Measurements from ENCODE around the gene CFAP251.
"Not testable (repeated sequence)": the region's sequence is repeated elsewhere in the genome, so short reads cannot be mapped to it uniquely, and the experiment has no call there.

CFAP251 gene, protein sequence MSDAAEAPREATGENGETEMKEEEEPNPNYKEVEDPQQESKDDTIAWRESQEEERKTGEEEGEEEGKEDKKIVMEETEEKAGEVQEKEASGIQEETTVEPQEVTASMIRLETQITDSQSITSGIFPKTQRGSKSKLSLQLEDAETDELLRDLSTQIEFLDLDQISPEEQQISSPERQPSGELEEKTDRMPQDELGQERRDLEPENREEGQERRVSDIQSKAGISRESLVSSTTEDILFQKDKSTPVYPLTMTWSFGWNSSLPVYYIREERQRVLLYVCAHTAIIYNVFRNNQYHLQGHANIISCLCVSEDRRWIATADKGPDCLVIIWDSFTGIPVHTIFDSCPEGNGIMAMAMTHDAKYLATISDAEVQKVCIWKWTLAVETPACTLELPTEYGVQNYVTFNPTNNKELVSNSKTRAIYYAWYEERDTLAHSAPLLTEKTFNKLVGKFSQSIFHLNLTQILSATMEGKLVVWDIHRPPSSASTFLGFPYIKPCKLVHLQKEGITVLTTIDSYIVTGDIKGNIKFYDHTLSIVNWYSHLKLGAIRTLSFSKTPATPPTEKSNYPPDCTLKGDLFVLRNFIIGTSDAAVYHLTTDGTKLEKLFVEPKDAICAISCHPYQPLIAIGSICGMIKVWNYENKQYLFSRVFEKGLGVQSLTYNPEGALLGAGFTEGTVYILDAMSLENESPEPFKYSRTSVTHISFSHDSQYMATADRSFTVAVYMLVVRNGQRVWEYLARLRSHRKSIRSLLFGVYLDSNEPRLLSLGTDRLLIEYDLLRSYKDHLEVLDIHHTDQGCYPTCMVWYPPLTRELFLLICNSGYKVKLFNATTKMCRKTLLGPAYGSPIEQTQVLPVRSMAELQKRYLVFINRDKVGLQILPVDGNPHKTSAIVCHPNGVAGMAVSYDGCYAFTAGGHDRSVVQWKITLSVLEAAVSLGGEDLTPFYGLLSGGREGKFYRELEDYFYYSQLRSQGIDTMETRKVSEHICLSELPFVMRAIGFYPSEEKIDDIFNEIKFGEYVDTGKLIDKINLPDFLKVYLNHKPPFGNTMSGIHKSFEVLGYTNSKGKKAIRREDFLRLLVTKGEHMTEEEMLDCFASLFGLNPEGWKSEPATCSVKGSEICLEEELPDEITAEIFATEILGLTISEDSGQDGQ

DNA sequence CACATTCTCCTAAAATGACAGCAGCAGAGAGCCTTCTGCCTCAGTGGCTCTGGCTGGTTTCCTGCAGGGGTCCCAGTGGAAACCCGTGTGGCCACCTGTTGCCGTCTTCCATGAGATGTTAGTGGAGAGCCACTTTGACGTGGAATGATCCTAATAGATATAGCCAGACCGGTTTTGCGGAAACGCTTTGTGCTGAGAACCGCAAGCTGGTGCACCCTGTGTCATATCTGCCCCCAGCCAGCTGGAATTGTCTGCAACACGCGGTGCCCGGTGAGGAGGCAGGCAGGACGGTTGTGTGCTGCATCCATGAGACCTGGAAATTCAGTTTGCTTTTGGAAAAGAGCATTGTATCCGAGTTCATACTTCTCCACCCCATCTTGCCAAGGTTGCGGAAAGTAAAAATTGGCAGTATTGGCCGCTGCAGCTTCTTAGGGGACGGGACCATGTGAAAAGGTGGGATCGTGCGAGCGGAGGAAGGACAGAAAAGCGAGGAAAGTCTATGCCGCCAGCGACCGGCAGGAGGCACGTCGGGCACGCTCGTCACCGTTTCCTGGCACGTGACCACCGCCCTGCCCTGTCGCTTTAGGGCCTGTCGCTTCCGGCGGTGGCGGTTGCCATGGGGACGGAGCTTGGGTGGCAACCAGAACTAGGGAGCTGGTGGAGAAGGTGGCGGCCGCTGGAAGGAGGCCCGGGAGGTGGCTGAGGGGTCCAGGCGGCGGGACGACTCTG is at the start of gene CFAP251:
Gene CFAP251 (plus strand): TSS at position 643 of the 729 bp plus-strand sequence. CDS start 2,714 bp downstream, outside the sequence.
- peak; percentile 98 for DNase-seq

DNA sequence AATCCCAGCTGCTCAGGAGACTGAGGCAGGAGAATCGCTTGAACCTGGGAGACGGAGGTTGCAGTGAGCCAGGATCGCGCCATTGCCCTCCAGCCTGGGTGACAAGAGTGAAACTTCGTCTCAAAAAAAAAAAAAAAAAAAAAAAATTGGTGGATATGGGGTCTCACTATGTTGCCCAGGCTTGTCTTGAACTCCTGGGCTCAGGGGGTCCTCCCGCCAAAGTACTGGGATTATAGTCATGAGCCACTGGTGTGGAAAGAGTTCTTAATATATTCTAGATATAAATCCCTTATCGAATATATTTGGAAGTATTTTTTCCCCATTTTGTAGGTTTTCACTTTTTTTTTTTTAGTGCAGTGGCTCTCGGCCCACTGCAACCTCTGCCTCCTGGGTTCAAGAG is 49.2 kb upstream of the CFAP251 start:
- DNase-seq: not testable (repeated sequence)

DNA sequence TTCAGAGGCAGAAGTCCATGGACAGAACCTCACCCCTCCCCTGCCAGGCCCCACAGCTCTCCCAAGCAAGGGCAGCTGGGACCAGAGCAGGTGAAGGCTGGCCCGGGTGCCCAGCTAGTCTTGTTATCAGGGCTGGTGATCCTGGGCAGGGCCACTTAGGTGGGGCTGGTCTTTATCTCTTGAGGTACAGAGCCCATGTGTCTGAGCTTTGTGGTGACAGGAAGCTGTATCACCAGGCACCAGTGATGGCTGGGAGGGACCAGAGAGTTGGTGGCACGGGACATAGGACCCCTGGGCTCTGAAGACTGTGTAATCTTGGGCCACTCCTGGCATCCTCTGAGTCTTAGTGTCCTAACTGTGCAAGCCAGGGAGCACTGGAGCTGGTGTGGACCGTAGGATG is 46.9 kb upstream of the CFAP251 start:
- no peak for DNase-seq

DNA sequence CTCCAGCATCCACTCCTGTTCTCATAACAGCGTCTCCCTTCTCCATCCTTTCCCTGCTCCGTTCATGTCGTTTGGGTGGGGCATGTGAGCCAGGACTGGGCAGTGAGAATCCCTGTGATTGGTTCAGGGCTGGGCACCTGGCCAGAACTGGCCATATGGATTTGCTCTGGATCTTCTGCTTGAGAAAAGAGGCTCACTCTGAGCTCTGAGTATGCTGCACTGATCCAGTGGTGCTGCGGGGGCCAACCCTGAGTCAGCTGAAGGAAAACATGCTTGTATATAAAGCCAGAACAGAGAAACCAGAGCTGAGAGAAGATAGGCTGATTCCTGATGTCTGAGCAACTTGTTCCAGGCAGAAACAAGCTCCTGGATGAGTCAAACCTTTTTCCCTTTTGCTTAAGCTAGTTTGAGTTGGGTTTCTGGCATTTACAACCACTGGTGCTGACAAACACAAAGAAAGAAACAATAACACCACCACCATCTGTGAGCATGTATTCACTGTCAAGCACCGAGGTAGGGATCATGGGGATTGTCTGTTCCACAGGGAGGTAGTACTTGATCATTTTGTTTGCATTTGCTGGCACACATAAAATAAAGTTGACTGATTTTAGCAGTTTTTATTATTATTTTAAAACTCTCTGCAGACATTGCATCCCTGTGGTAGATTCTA is 45.7 kb upstream of the CFAP251 start:
- peak; percentile 92 for DNase-seq

DNA sequence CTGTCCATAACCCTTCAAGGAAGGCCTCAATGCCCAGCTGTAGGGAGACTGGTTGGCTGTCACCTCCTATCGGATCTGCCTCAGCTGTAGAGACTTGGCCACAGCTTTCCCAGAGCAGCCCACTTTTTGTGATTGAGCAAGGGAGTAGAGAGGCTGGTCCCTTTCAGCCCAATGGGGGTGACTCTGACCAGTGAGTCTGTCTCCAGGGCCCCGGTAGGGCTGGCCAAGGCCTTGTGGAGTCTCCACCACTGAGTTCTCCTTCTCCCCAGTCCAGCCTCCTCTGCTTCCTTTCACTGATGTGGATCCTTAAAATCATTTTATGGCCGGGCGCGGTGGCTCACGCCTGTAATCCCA is 45.2 kb upstream of the CFAP251 start:
- DNase-seq: no peak

DNA sequence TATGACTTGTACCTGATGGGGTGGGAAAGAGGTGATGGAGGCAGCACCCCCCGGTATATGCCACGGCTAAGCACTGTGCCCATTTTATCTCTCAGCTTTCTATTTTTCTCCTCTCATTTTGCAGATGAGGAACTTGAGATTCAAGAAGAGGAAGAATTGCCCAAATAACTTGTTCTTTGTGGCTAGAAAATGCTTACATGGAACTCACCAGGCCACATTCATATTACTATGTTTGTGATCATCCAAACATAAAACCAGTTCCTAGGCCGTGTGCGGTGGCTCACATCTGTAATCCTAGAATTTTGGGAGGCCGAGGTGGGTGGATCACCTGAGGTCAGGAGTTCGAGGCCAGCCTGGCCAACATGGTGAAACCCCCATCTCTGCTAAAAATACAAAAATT is 44.3 kb upstream of the CFAP251 start:
- DNase-seq: no peak

DNA sequence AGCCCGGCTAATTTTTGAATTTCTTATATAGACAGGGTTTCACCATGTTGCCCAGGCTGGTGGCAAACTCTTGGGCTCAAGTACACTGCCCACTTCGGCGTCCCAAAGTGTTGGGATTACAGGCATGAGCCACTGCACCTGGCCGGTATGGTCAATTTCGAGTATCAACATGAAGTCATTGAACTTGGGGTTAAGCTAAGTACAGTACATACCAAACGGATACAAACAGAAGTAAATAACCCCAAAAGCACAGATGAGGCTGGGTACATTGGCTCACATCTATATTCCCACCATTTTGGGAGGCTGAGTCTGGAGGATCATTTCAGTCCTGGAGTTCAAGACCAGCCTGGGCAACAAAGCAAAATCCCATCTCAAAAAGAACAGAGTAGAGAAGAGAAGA is 42.8 kb upstream of the CFAP251 start:
- no peak for DNase-seq

DNA sequence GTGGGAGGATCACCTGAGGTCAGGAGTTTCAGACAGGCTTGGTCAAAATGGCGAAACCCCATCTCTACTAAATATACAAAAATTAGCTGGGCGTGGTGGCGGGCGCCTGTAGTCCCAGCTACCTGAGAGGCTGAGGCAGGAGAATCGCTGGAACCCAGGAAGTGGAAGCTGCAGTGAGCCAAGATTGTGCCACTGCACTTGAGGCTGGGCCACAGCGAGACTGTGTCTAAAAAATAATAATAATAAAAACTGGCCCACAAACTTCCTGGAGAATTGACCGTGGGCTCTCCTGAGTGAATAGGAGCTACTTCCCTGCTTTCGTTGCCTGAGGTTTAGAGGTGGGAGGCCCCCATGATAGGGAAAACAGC is 42.3 kb upstream of the CFAP251 start:
- not testable (repeated sequence) for DNase-seq

DNA sequence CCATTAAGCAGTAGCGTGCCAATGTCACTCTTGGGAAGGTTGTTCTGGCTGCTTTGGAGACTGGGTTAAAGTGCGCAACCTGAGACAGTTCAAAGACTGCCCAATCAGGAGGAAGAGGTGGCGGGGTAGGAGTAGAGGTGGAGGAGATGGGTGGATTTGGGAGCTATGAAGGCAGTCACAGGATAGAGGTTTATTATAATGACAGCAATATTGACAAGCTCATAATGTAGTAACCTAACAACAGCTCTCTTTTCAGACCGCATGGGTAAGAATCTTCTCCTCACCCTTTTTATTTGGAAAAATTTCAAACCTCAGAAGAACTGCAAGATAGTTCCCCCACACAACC is 35.1 kb upstream of the CFAP251 start:
- DNase-seq: no peak

DNA sequence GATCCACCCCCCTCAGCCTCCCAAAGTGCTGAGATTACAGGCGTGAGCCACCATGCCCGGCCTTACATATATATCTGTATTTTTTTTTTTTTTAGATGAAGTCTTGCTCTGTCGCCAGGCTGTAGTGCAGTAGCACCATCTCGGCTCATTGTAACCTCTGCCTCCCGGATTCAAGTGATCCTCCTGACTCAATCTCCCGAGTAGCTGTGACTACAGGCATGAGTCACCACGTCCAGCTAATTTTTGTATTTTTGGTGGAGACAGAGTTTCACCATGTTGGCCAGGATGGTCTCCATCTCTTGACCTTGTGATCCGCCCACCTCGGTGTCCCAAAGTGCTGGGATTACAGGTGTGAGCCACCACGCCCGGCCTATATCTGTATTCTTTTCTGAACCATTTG is 33.3 kb upstream of the CFAP251 start:
- DNase-seq: not testable (repeated sequence)

DNA sequence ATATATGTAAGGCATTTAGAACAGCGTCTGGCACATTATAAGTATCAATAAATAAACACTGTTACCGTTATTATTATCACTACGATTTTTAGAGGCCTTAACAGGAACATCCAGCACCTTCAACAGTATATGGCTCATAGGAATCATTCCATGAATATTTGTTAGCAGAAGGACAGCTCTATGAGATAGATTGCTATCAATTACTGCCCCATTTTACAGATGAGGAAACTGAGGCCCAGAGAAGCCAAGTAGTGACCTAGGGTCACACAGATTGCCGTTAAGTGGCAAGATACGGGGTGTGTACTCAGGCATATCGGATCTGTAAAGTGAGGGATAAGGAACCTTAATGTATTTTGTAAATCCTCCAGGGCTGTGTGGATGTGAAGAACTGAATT is 30.3 kb upstream of the CFAP251 start:
- DNase-seq: no peak

DNA sequence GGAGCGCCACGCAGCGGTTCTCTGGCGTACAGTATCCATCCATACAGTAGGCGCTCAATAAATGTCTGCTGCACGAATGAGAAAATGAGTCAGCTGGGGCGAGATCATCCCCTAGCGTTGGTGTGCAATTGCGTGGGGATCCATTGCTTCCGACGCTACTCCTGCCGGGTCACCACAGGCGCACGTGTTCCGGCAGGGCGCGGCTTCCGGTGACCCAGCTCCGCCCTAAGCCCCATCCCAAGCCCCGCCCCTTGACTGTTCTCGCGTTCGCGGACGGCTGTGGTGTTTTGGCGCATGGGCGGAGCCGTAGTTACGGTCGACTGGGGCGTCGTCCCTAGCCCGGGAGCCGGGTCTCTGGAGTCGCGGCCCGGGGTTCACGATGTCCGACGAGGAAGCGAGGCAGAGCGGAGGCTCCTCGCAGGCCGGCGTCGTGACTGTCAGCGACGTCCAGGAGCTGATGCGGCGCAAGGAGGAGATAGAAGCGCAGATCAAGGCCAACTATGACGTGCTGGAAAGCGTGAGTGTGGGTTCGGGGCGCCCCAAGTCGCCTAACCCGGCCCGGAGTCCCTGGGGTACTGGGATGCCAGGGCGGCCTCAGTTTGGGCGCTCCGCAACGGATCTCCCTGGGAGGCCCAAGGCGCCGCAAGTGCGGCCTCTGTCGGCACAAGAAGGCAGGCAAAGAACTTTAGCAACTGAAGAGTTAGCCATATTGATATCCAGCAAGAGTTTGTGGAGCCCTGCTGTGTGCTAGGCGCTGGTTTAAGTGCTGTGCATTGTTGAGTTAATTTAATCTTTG is 29.7 kb upstream of the CFAP251 start, which contains the start of gene PSMD9:
Gene PSMD9 (plus strand): TSS at position 313 of the 796 bp plus-strand sequence. CDS start 67 bp downstream, at position 380.
- DNase-seq: peak; percentile 99

DNA sequence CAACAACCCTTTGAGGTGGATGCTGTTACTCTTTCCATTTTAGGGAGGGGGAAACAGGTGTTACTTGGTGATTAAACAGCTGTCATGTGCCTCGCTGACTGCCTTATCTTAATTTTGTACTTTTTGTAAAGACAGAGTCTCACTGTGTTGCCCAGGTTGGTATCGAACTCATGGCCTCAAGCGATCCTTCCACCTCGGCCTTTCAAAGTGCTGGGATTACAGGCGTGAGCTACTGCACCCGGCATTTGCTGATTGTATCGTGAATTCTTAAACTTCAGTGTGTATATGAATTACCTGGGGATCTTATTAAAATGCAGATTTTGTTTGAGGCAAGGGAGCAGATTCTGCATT is 29.1 kb upstream of the CFAP251 start:
- DNase-seq: no peak

DNA sequence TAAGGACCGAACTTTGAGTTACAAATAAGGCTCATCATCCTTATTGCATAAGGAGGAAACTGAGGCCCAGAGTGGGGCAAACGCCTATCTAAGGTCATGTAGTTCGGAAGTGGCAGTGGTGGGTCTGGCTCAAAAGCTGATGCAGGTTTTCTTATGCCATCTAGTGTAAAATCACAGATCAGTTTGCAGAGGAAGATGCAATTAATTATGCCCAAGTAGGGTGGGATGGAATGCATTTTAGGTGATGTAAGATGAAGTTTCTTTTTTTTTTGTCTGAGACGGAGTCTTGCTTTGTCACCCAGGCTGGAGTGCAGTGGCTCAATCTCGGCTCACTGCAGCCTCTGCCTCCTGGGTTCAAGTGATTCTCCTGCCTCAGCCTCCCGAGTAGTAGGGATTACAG is 28.7 kb upstream of the CFAP251 start:
- not testable (repeated sequence) for DNase-seq

DNA sequence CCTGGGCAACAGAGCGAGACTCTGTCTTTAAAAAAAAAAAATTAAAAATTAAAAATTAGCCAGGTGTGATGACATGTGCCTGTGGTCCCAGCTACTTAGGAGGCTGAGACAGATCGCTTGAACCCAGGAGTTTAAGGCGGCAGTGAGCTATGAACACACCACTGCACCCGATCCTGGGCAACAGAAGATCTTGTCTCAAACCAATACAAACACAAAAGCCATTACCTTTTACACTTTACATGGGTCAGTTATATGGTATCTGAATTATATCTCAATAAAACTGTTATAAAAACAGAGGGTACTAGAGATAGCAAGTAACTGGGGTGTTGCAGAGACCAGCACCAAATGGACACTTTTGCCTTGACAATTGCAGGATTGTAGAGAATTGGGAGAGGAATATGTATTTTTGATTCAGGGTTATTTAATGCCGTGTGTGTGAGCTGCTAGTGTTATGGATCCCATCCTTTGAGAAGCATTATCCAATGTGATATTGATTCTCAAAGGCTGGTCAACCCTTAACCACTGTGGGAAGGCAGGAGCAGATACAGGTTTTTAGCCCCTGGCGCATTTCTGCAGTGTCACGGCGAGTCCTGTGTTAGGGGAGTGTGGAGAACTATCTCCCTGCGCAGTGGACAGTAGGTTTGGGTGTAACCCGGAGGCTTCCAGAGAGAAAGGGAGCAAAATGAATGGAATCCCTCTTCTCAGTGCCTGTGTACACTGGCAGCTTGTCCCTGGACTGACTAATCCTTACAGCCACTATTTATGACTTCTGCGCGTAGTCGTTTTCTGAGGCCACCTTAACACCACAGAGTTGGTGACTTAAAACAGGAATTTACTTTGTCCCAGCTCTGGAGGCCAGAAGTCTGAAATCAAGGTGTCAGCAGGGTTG is 25.5 kb upstream of the CFAP251 start:
- no peak for DNase-seq

DNA sequence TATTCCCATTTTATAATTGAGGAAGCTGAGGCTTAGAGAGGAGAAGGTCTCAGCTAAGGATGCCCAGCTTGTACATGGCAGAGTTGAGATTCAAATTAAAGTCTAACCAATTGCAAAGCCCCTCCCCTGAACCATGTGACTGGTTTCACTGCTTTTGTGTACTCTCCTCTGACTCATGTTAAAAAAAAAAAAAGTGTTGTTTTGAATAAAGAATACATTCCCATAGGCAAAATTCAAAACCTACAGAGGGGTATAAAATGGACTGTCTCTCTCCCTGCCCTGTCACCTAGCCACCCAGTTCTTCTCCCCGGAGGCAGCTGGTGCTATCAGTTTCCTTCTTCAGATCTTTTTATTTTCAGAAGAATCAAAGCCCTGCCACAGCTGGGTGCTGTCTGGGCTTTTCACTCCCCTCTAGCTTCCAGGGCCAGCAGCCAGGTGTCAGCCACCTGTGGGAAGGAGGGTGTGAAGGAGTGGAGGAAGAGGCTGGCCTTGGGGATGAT is 24.4 kb upstream of the CFAP251 start:
- DNase-seq: peak; percentile 86

DNA sequence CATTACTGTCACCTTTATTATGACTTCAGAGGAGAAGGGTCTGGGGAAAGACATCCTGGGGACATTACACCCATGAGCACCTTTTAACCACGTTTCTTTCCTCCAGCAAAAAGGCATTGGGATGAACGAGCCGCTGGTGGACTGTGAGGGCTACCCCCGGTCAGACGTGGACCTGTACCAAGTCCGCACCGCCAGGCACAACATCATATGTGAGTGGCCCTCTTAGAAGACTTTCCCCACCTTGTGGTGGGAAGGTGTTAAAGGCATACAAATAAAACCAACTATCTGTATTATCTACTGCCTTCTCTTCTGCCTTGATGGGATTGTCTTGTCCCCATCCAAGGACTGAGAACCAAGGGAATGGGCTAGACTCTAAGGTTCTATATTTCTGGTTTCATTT is 23.8 kb upstream of the CFAP251 start:
- peak; percentile 48 for DNase-seq

DNA sequence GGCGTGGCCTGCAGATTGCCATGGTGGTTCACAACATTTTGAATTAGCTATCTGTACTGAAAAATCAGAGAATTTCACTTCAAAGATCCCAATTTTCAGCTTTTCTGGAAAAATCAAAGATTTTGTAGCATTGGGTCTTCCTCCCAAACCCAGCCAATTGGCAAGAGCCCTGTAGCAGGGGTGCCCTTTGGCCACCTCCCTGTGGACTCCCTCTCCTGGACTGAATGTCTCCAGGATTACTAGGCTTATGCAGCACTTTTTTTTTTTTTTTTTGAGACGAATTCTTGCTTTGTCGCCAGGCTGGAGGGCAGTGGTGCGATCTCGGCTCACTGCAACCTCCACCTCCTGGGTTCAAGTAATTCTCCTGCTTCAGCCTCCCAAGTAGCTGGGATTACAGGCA is 20.1 kb upstream of the CFAP251 start:
- DNase-seq: no peak

DNA sequence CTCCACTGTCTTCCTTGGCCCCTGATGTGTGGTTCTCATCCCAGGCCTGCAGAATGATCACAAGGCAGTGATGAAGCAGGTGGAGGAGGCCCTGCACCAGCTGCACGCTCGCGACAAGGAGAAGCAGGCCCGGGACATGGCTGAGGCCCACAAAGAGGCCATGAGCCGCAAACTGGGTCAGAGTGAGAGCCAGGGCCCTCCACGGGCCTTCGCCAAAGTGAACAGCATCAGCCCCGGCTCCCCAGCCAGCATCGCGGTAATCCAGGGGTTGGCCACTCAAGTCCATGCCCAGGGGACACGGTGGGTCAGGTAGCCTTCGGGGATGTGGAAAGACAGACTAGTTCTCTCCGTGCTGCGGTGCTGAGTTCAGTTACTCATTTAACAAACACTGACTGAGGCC is 18.8 kb upstream of the CFAP251 start:
- DNase-seq: no peak

DNA sequence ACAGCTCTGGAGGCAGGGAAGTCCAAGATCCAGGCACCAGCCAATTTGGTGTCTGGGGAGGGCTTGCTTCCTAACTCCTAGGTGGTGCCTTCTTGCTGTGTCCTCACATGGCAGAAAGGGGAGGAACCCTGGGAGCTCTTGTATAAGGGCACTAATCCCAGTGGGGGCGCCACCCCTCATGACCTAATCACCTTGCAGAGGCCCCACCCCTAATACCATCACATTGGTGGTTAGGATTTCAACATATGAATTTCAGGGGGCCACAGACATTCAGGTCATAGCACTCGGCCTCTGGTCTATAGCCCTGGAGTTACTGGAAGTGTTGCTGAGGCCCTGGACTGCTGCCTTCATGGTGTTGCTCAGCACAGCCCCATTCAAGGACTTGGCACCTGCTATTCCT is 15.2 kb upstream of the CFAP251 start:
- DNase-seq: no peak
